Activated CD8-positive, alpha-beta memory T cell treated with anti-CD3 and anti-CD28 coated beads, Interleukin-2, amount 50 U/mL, for 4 hours (primary cell): ENCODE results near the gene MCC.

Source experiments
- DNase-seq: peaks from one replicate; pipeline ENCODE4 v3.0.0-alpha.2; 2020

The MCC gene

DNA sequence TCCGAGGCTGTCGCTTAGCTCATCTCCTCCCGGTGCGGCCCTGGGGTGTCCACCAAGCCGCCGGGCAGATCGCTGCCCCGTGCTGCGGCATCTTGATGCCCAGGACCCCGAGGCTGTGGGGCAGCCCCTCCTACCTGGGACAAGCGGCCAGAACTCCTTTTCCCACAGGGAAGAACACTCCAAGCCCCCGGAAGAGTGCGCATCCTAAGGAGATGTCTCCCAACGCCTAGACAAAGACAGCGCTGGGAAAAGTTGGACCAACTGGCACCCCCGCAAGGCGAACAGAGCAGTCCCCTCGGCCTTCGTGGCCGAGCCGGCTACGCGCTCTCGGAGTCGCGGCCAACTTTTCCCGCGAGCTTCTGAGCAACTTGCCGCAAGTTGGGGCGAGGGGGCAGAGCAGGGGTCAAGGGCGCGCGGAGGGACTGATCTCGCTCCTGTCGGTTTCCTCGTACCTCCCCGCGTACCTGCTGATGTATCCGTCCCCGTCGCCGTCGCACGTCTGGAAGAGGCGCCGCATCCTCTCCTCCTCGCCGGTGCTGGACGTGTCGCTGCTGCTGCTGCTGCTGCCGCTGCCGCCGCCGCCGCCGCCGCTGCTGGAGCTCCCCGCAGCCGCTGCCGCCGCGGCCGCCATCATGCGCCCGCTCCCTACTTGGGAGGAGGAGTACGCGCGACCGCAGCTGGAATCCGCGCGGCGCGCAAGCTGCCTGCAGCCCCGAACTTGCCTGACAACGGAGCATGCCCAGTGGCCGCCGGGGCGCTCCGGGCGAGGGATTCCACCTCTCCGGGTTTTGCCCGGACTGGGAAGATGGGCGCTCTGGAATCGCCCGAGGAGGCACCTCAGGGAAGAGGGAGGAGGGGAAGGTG is at the start of gene MCC:
TSS of gene MCC (minus strand) at position 673 of the 864 bp plus-strand sequence.
- DNase-seq = peak; percentile 24

DNA sequence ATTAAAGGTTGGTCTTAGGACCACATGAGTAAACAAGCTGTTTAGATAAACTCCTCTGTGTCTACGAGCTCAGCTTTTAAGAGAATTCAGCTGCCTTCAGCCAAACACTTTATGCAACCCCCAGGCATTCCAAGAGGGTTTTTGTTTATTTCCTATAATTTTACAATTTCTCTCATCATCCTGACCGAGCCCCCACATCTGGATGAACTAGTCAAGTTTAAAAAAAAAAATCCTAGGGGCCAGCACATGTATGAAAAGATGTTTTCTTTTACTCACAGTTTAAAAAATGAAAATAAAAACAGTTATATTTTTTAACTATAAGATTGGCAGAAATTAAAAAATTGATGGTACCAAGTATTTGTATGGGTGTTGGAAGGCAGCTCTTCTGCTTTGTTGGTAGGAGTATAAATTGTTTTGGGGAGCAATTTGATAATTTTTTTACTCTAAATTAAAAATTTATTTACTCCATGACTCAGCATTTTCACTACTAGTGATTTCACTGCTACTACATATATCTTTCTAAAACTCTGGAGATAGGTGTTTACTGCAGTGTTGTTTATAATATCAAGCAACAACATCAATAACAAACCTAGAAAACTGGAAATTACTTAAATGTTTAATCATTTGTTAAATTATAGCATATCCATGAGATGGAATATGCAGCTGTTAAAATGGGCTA is 43.4 kb upstream of the MCC start:
- no peak for DNase-seq

DNA sequence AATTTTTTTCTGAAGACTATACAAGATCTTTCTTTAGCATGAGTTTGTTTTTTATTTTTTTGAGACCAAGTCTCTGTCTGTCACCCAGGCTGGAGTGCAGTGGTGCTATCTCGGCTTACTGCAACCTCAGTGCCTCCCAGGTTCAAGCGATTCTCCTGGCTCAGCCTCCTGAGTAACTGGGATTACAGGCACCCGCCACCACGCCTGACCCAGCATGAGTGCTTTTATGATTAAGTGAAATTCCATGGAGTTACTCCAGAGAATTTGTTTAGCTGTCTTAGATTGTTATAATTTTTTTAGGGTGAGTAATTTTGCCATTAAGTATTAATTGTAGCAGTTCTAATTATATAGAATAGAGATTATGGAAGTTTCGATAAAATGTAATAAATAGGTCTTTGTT is 39.5 kb upstream of the MCC start:
- DNase-seq = no peak

DNA sequence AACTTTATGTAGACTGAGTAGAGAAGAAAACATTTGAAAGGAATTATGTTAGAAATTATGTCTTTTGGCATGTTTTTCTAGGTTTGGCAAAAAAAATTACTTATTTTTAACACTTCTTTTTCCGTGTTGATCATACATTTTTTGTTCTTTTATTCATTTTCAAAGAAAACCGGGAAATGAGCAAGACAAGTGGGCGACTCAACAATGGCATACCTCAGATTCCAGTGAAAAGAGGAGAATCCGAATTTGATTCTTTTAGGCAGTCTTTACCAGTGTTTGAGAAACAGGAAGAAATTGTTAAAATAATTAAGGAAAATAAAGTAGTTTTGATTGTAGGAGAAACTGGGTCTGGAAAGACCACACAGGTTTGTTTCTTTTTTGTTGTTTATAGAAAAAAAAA is 38.2 kb upstream of the MCC start:
- no peak for DNase-seq

DNA sequence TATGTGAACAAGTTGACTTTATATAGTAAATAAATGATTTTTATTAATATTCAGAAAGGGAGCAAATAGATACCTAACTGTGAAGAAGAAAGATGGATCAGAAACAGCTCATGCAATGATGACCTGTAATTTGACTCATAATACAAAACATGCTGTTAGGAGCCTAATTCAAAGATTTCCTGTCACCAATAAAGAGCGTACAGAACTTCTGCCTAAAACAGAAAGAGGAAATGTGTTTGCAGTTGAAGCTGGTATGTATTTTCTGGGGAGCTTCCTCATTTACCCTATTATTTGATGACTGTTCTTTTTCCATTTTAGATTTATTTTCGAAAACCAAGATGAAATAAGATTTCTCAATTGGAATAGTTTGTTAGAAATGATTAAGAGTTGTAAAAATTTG is 36.7 kb upstream of the MCC start:
- DNase-seq = no peak

DNA sequence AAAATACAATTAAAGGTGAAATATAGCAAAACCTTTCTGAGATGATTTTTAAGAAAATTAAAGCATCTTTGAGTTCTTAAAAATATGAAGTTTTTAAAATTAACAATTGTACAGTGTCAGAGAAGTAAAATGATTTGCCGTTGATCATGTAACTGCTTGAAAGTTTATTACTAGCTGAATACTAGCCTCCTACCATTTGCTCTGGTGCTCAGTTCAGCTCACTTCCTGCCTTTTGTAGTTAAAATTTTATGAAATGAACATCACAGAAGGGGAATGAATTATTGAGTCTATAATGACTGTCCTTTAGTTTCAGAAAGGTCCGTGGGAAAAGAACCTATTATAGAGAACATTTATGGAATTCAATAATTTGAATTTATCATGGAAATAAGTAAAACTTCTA is 34.9 kb upstream of the MCC start:
- no peak for DNase-seq

DNA sequence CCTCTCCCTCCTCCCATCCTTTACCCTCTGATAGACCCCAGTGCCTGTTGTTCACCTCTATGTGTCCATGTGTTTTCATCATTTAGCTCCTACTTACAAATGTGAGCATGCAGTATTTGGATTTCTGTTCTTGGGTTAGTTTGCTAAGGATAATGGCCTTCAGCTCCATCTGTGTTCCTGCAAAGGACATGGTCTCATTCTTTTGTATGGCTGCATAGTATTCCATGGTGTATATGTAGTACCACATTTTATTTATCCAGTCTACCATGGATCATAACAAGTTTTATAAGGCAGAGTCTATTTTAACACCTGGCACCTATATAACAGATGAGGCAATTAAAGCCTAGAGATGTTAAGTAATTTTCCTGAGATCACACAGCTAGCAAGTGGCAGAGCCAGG is 32.6 kb upstream of the MCC start:
- DNase-seq = no peak

DNA sequence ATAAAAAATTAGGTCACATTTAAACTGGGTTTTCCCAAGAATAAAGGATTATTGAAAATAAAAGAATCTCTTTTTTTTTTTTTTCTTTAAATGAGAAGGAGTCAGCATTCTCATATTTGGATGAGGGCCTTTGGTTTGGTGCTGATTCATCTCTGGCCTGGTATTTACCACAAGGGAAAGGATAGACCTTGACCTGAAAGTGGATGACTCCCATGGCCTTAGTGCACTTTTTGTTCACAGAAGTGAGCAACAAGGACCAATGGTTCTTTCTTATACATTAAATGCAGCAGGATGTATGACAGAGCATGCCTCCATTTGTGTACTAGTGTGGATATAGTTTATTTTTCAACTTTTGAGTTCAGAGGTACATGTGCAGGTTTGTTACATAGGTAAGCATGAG is 32.2 kb upstream of the MCC start:
- no peak for DNase-seq

DNA sequence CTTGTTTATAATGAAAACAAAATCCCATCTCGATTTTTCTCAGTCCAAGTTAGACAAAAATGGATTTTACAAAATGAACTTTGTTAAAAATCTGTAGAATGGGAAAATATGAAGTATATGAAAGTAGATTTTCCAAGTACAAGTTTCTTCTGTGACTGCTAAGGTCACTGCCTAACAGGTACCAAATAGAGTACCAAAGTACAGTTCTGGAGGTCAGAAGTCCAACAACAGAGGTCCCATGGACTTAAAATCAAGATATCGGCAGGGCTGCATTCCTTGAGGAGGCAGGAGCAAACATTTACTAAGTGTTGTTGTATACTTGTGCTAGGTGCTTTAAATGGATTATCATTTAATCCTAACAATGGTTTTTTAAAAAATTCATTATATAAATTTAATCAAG is 31.2 kb upstream of the MCC start:
- no peak for DNase-seq

DNA sequence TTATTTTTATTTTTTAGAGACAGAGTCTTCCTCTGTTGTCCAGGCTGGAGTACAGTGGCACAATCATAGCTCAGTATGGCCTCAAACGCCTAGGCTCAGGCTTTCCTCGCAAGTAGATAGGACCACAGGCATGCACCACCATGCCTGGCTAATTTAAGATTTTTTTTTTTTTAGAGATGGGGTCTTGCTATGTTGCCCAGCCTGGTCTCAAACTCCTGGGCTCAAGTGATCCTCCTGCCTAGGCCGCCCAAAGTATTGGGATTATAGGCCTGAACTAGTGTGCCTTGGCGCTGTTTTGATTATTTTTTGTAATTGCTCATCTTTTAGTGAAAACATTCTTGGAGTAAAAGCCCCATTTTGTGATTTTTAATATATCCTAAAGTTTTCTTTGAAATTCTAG is 30.6 kb upstream of the MCC start:
- no peak for DNase-seq

DNA sequence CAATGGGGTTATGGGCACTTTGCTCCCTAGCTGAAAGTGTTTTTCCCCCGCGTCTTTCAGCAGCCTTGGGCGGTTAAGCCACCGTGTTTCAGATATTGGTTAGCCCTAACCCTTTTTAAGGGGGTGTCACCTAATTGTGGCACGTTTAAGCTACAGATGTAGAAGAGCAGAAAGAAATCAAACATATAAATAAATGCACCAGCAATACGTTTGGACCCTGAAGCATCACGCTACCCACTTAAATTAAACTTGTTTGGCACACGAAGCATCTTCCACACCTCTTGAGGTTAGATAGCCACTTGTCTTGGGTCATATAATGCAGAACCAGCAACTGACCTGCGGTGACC is 26.0 kb upstream of the MCC start:
- no peak for DNase-seq

DNA sequence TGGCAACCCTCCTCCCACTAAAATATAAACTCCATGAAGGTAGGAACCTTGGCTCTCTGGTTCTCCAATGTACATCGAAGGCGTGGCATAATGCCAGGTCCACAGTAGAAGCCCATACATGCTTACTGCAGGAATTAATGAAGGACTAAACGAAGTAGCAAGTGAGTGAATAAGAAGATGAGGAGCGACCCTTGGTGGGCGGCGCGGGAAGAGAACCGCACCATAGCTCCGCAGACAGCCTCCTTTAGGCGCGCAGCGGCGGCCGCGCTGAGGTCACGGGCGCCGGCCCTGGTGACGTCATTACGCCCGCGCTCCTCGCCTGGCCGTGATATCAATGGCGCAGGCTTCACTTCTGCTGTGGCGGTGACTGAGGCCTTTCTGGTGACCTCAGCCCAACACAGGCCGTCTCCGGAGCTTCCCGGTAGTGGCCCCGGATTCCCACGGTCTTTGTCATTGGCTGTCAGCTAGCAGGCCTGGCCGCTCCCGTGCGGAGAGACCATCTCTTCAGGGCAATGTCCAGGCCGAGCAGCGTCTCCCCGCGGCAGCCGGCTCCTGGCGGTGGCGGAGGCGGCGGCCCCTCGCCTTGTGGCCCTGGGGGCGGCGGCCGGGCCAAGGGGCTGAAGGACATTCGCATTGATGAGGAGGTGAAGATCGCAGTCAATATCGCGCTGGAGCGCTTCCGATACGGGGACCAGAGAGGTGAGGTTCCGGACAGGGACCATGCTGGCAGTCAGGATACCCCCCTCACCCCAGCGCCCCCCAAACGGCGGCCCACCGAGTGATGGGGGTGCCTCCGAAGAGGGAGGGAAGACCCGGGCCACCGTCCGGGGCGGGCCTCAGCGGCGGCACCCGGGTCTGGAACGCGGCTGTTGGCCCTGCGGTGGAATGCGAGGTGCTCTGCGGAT is 25.4 kb upstream of the MCC start, which contains the start of gene YTHDC2:
TSS of gene YTHDC2 (plus strand) at position 311 of the 905 bp plus-strand sequence. CDS start at position 513, 202 bp downstream.
- peak; percentile 90 for DNase-seq

DNA sequence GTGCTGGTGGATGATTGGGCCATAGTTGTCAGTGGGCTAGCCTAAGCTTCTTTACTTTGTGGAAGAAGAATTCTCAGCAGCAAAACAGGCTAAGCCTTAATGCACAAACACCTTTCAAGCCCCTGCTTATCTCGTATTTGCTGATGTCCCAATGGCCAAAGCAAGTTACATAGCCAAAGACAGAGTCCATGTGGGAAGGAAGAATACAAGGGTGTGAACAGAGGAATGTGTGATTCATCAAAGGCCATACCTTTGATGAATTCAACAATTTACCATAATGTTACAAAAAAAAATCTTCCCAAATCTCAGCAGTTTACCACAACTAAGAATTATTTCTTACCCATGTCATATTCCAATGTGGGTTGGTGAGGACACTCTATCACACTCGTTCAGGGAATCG is 24.1 kb upstream of the MCC start:
- DNase-seq = no peak

DNA sequence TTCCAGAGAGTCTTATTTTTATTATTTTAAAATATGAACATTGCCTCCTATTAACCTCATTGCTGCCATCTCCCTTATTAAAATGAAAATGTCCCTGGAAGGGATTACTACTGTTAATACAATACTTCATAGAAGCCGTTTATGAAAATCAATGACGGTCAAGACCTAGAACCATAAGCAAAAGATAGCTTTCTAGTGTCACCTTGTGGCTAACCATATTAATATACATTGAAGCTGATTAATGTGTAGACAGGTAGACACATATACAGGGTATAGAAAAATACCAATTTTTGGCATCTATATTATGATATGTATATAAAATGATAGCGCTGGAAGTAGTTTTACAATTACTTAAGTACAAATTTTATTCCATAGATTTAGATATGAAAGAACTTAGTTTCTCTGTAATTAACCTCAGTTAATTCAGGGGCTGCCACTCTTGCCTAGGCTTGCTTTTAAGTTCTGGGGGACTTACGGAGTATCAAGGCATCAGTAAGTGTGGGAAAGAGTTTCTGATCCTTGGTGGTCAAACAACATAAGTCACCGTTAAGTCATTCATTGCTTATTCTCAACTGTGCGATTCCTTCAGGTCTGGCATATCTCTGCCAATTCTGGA is 22.7 kb upstream of the MCC start:
- DNase-seq = no peak

DNA sequence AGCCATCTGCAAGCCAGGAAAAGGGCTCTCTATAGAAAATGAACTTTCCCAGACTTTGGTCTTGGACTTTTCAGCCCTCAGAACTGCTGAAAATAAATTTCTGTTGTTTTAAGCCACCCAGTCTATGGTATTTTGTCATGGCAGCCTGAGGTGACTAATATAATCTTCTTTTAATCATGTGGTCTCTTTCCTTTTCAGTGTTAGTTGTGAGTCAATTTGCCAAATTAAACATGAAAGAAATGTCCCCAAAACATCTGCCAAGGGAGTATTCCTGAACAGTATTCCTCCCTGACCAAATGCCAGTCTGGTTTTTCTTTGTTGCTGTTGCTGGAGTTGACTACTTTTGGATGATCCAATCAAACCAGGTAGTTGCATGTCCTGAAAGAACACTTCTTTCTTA is 20.5 kb upstream of the MCC start:
- no peak for DNase-seq

DNA sequence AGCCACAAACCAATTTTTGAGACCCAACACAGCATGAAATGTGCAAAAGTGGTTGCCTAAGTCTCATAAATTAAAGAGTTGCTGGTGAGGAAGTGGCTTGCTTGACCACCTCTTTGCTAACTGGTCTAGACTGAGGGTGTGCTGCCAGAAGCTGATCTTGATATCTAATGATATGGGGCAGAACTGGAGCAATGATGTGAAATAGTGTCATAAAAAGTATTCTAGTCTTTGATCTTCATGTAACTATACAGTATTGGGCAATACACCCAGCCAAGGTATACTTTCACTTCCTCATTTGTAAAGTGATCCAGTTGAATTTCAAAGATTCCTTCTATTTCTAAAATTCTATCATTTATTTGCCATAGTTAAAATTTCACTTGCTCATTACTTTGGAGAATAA is 19.3 kb upstream of the MCC start:
- DNase-seq = no peak

DNA sequence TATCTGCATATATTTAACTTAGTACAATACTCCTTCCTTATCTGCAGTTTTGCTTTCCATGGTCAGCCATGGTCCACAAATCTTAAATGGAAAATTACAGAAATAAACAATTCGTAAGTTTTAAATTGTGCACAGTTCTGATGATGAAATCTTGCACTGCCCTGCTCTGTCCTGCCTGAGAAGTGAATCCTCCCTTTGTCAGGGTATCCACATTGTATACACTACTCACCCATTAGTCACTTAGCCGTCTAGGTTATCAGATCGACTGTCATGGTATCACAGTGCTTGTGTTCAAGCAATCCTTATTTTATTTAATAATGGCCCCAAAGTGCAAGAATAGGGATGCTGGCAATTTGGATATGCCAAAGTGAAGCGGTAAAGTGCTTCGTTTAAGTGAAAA is 16.9 kb upstream of the MCC start:
- DNase-seq = no peak

DNA sequence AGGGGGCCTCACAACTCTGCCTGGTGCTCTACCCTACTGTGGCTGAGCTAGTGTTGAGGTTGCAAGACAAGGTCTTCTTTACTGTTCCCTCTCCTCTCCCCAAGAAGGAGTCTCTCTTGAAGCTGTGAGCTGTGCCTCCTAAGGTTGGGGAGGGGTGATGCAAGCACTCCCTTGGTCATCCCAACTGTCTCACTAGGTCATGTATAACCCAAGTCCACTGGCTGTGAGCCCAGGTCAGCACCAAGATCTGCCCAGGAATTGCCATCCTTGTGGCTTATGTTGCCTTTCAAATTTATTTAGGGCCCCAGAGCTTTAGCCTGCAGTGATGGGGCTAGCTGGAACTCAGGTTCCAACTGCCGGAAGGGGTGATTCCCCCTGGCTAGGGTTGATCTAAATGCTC is 14.9 kb upstream of the MCC start:
- DNase-seq = no peak

DNA sequence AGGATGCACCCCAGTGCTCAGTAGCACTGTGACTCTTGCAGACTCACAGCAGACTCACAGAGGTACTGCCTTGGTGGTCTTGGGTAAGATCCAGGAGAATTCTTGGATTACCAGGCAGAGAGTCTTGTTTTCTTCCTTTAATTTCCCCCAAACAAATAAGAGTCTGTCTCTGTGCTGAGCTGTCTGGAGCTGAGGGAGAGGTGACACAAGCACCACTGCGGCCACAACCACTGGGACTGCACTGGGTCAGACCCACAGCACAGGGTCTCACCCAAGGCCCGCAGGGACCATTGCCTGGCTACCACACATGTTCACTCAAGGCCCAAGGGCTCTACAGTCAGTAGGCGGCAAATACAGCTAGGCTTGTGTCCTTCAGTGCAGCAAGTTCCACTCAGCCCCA is 13.8 kb upstream of the MCC start:
- no peak for DNase-seq

DNA sequence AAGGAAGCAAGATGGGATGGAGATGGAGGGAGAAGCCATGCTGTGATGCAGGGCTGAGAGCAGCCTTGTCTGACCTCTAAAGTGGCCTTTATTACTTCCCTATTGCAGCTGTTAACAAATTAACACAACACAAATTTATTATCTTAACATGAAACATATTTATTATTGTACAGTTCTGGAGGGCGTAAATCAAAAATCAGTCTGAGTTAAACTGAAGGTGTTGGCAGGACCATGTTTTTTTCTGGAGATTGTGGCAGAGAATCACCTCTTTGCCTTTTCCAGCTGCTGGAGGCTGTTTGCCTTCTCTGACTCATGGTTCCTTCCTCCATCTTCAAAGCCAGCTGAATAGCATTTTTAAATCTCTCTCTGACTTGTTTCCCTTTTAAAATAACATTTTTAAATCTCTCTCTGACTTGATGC is 7.2 kb upstream of the MCC start:
- no peak for DNase-seq

DNA sequence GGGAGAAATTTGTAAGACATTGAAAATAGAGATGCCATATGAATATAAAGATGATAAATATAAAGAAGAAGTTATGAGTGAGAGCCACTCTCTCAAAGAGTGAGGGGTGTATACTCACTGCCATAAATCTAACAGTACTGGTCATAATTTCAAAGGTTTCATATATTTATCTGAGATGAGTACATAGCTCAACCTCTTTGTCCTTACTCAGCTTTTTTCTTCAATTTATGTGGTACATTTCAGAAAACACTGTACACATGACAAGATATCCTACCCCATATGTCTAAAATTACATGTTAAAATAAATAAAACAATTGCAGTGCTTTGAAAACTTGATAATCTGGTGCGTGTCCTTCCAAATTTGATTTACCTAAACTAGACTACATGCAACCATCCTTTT is 5.2 kb upstream of the MCC start:
- DNase-seq = no peak

DNA sequence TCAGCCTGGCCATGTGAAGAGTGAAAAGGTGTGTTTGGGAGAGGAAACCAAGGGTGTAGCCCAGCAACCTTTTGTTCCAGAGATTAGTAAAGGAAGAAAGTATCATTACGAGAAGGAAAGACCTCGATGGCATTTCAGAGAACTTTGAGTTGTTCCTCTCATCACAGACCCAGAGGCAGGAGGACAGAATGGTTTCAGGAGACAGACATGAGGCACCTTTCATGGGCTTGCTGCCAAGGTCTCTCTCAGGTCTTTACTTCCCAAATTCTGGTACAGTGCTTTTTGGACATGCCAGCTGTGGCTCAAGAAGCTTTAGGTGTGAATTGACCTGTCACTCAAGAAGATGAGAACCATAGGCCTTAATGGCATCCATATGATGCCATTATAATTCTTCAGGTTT is 2.8 kb upstream of the MCC start:
- no peak for DNase-seq

DNA sequence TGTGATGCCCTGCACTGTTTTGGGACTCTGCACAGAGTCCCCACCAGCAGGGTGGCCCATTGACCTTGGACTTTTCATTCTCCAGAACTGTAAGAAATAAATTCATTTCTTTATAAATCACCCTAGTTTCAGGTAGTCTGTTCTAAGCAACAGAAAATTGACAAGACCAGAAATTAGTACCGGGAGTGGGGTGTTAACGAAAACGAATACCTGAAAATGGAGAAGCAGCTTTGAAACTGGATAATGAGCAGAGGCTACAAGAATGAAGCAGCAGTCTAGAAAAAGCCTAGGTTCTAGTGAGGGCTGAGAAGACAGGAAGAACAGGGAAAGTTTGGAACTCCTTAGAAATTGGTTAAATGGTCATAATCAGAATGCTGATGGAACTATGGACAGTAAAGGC is 2.1 kb upstream of the MCC start:
- DNase-seq = no peak
